HG03460 (cell line): Measurements from ENCODE around the gene SLCO4A1.

Source experiments
- ATAC-seq: cut with Tn5 transposase; IDR thresholded peaks from one replicate; pipeline ENCODE4 v1.9.1; 2021; ENCODE audit not compliant: unreplicated experiment

SLCO4A1 gene

DNA sequence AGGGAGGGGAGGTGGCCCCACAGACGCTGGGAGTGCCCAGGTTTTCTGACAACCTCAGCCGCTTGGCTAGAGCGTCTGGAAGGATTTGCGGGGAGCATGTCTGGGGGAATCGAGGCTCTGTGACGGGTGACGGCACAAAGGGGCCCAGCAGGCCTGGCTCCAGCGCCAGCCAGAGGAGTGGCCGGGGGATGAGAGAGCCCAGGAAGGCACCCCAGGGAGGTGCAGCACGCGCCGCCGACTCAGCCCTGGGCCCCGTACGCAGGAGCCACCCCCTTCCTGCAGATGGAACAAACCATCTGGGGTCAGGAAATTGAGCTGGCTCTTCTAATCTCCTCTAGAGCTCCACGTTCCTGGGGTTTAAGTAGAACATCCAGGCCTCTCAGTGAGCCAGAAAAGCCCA lies 5.9 kb upstream of the SLCO4A1 start:
- no peak for ATAC-seq

DNA sequence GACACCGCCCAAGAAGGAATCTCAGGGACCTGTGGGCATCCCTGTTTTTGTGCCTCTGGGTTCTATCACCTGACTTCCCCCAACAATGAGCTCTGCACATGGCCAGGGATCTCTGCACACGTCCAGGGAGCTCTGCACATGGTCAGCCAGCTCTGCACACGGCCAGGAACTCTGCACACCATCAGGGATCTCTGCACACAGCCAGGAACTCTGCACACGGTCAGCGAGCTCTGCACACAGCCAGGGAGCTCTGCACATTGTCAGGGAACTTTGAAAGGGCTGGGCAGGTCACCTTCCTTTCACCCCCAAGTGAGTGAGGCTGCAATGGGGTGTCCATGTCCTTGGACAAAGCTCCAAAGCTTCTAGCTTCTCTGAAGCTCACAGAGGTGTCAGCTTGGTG lies 5.2 kb upstream of the SLCO4A1 start:
- no peak for ATAC-seq

DNA sequence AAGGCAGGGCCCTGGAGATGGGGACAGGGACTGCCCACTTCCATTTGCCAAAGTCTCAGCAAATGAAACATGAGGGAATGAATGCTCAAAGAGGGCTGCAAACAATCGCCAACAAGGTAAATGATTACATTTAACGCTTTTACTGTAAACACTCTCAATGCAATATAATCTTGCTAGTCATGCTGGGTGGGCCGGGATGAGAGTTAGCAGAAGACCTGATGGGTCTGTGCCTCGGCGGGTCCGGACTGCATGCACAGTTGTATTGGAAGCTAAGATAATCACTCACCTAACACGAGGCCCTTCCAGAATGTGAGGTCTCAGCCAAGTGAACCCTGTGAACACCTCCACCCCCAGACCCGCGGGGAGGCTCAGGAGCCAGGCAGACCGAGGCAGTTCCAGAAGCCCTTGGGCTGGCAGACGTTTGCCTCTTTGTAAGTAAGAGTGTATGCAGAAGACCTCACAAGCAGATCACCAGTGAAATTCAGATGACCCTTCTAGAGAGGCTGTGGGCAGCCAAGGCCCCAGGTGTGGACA lies 4.7 kb upstream of the SLCO4A1 start:
- ATAC-seq: no peak

DNA sequence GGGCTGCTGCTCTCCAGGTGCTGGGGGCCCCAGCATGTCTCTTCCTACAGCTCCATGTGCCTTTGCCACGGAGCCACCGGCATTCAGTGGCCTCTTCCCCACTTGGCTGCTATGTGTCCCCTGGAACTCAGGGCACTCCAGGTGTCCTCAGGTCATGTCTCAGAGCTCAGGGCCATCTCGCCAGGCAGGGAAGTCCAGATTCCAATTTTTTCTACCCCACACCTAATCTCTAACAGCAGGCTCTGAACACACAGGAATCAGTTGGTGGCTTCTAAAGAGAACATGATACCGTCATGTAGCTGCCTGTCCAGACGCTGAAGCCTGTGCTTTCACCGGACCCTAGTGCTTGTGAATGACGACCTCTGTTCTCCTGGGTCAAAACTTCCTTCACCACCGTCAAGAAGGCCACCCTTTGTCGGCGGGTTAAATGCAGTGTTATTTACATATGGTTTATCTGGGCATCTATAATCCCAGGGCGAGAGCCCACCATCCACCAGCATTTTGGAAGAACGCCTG lies 4.2 kb upstream of the SLCO4A1 start:
- no peak for ATAC-seq

DNA sequence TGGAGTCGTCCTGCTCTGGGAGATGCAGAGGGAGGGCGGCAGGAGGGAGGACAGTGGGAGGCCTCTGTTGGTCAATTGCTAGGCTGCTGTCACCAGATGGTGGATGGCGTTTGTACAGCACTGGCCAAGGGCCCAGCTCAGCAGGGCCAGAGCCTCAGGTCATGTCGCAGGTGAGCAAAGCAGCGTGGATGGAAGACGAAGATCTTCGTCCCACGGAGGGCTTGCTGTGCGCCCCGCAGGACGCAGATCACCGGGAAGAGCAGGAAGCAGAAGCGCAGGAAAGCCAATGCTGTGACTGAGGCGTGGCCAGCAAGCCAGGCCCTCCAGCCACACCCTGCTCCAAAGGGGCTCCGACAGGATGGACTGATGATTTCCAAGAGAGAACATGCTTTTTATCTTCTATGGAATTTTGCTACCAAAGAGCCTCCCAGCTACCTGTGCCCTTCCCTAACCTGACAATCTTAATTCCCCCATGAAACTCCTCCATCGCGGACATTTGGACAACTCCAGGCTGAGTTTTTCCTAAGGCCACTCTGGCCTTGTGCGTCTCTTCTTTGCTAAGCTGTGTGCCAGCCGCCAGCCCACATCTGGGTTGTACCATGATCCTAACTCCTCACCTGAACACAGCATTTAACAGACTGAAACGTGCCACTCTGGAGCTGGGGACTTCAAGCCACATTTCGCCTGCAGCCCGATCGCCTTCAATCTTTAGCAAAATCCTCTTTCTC lies 3.5 kb upstream of the SLCO4A1 start:
- no peak for ATAC-seq

DNA sequence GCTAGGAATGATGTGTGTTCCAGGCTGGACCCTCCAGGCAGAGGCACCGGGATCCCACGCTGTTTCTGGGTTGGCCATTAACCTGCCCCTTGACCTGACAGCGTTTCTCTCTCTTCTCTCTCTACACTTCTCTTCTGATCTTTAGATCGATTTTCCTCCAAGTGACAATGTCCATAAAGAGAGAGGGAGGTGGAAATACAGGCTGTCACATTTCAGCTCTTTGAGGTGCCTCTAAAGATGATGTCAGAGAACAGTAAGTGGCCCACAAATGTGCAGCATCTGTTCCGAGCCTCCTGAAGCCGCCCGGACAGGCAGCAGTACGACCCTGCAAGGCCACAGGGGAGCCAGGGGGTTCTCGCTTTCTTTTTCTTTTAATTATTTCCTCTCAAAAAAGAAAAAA lies 2.5 kb upstream of the SLCO4A1 start:
- no peak for ATAC-seq

DNA sequence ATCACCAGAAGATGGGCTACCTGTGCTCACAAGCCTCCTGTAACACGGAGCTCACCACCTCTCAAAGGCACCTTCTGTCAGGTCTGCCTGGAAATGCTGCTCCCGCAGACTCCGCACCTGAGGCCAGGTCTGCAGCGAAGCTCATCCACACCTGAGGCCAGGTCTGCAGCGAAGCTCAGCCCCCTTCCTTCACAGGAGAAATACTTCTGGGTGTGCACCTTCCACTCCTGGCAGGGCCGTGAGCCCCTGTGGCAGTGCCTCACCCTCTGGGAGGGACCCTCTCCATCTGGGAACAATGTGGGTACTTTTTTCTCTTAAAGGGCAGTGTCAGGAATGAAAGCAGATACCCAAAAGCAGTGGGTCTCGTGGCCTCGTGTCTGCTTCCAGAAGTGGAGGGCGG lies 1.4 kb upstream of the SLCO4A1 start:
- no peak for ATAC-seq

DNA sequence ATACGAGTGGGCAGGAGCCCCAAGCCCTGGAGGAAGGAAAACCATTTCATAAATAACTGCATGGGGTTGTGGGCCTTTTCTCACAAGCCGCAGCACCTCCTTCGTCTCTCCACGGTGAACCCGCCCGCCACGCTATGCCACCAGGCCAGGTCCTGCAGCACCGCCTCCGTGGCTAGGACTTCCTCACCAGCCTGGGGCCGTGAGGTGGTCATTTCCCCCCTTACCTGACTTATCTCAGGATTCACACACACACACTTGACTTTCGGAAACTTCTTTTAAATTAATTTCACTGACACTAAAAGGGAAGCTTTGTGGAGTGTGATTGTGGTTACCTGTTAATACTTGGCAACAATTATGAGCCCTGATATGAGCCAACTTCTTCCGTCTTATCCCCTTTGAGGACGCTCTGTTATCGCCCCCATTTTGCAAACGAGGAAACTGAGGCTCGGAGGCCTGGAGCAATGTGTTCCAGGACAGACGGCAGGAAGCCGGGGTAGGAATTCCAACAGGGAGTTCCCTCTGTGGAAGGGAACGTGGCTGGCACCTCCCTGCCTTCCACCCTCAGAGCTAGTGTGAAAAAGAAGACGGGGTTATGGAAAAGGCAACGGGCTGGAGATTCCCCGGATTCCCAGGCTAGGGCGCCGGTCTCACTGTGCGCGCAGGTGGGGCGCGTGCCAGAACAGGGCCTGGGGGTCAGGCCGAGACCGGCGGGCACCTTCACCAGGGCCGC lies 817 bp upstream of the SLCO4A1 start:
- ATAC-seq: no peak

DNA sequence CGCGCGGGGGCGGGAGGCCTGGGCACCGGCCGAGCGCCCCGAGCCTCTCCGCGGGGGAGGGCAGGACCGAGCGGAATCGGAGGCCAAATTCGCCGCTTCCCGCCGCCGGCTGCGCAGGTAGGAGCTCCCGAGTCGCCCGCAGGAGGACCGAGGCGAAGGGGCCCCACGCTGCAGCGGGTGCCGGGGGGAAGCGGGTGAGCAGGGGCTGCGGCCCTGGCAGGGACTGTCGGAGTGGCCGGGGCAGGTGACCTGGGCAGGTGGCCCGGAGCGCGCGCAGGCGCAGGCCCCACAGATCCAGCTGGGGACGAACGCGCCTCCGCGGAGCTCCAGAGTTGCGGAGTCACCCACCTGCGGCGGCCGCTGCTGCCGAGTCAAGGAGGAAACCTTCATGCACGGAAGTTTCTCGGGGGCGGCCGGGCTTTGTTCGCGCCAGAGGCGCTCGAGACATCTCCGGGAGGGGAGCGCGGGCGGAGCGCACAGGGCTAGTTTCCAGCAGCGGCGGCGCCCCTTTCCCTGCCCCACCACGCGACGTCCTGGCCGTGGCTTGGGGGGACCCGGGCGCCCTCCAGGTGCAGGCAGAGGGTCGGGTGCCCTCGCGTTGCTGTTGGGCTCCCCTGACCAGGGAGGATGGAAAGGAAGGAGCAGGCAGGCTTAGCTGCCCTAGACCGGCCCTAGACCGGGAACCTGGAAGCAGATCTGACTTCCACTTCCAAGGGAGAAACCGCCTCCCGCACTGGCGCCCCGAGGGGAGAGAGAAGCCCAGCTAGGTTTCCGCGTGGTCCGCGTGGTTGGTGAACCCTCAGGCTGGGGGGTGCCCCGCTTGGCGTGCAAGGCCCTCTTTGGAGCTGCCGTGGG lies 590 bp downstream of the SLCO4A1 start:
- peak; percentile 21 for ATAC-seq

DNA sequence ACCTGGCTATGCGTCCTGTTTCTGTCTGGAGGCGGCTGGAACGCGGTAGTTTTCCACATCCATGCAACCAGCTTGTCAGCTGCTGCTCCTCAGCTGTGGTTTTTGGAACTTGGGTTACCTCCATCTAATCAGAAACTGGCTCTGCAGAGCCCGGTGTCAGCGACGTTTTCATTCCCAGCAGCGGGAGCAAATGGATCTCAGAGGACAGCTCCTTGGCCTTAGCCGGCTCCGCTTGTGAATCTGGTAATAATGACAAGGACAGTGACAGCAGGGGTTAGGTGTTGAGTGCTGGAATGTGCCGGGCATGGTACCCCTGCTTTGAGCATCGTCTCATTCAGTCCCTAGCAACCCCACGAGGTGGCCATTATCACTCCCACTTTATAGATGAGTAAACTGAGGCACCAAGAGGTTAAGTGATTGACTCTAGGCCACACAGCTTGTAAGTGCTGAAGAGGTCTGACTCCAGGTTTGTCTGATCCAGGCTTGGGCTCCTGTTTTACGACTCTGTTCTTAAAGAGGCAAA lies 1.3 kb downstream of the SLCO4A1 start:
- ATAC-seq: no peak

DNA sequence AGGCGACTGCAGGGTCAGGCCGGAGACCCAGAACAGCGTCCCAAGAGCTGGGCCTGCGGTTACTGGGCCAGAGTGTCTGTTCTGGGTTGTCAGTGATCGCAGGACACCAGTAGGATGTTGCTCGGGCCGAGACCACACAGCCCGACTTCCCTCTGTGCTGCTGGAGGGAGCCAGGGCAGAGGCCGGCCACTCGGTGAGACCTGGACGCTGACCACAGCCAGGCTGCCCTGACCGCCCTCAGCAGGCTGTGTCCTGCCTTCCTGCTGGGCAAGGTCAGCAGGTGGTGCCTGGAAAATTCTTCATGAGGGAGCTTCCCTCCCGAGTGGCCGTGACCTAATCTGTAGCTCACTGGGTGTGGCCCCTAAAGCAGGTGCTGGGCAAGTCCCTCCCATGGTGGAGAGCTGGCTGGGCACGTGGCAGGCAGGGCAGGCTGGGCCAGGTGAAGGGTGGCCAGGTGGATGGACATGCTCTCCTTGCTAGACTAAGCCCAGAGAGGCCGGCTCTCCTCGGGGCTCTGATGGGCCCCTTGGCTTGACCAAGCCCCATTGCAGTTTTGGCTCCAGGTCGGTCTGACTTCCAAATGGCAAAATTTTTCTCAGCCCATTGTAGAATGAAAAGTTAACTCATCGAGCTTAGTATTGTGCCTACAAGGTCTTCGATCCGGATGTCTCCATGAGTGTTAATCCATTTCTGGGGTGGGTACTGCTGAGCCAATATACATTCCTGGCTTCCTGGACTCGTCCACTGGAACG lies 1.9 kb downstream of the SLCO4A1 start:
- no peak for ATAC-seq

DNA sequence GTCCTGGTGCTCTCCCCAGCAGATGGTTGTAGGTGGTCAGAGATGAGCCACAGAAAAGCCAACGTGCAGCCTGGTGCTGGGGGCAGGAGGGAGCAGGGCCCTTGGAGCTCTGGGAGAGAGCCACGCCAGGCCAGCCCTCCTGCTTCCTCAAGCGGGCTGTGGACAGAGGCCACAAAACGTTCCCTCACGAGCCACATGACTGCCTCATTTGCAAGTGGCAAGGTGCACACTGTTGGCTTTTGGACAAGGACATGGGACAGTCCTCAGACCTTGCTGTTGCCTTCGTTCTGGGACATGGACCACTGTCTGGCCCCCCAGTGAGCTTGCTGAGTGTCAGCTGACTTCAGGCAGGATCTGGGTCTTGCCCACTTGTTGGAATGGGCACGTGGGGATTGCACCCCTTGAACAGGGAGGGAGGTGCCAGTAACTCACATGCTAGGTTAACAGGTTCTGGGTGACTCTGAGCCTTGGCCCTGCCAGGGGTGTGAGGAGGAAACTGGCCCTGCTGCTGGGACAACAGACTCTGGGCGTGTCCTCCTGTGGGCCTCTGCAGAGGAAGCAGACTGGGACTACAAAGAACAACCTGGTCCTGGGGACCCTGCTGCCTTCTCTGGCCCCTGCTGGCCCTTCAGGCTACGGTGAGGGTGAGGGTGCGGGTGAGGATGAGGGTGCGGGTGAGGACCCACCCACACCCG lies 2.6 kb downstream of the SLCO4A1 start:
- ATAC-seq: no peak

DNA sequence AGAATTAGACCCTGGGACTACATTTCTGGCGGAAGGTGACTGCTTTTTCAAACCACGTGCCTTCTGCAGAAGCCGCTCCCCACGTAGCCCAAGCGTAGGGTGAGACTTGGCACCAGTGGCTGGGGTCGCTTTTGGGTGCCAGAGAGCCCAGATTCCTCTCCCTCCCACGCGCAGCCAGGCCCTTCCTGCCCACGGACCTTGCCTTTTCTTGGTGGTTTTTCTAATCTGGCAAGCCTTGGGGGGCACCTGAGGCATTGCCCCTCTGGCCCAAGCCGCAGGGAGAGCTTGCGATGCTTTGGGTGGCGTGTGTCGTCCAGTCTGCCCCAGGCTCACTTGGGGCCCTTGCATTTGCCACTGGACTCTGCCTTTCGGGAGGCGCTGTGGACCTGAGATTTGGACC lies 3.3 kb downstream of the SLCO4A1 start:
- no peak for ATAC-seq

DNA sequence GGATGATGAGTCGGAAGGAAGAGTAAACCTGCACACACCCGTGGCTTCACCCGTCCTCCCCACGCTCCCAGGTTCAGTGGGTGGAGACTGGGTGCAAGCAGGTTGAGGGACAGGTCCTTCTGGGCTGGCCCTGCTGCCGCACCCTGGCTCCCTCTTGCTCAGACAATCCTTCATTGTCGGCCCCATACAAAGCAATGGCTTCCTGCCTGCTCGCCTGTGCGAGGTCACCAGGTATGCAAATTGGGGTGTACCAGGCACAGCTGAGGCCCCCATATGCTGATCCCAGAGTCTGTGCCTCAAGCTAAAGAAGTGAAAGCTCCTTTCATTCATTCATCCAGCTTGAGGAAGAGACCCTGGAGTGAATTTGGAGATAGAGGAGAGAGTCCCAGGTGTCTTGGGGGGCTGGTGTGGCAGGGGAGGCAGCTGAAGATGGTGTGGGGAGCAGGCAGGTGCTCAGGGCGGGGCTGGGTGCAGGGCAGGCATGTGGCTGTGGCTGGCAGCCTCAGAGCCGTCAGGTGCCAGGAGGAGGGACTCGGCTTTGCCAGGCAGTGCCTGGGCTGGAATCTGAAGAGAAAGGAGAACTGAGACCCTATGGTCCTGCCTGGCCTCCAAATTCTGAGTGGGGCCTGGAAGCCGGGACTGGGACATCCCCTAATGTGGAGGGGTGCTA lies 4.7 kb downstream of the SLCO4A1 start:
- ATAC-seq: no peak

DNA sequence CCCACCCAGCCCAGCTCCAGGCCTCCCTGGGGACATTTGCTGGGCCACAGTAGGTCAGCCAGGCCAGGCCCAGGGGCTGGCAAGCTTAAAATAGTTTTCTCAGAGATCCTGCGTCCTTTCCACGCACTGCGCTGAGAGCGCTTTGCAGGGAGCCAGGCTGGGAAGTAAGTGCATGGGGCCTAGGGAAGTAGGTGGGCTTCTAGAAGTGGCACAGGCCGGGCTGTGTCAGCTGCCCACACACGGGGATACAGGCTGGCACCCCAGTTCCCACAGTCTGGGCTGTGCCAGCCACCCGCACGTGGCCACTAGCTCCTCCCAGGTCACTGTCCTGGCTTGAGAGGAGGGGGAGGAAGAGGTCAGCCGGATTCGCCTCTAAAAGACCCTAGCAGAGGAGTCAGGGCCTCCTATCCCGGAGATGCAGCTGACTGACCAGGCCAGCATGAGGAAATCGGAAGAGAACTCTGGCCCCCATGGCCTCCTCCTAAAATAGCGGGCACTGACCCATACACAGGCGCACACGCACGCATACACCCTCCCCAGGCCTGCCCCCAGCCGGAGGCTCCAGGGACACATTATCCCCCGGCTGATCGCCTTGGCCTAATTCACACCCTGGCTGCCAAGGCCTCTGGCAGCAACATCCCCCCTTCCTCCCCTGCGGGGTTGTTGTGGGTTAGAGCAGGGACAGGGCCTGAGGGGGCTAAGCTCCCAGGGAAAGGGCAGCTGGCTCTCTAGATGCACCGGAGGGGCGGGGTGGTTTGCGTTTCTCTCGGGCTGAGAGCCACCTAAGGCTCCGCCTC lies 5.4 kb downstream of the SLCO4A1 start:
- no peak for ATAC-seq

DNA sequence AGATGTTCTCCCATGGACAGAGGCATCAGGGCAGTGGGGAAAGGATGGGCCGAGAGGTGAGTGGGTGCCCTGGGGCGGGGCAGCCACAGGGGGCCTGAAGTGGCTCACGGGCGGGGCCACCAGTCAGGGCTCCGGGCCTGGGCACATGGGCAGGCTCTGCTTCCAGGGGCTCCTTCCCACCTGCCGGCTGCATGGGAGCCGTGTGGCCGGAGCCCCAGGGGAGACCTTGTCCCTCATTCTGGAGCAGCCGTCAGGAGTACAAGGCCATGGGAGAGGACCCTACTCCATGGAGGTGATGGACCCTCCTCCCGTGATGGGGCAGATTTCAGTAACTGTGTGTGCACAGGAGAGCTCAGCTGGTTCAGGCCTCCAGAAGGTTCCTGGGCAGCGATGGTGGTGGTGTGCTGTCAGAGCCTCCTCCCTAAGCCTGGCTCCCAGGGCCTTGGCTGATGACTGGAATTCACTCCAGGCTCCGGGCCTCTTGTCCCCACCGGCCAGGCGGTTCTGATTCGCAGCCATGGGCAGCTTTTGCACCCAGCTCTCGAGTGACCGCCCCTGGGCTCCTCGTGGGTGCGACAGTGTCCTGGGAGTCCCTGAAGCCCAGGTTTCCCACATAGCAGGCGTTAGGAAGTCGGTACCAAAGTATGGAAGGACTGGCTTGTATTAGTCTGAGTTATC lies 6.2 kb downstream of the SLCO4A1 start:
- no peak for ATAC-seq

DNA sequence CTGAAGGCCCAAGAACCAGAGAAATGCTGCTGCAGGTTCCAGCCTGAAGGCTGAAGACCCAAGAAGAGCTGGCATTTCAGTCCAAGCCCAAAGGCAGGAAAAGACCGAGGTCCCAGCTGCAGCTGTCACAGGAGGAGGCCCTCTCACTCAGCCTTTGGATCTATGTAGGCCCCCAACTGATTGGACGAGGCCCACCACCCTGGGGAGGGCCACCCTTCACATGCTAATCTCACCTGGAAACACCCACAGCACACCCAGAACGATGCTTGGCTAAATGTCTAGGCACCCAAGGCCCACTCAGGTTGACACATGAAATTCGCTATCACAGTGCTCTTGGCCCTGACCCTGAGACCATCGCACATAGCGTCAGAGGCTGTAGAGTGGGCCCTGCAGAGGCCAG lies 6.8 kb downstream of the SLCO4A1 start:
- no peak for ATAC-seq
